Skin epidermis (tissue), 12 donors: ENCODE results near the gene MRPL23.
"Not testable (repeated sequence)": the region's sequence is repeated elsewhere in the genome, so short reads cannot be mapped to it uniquely, and the experiment has no call there.

ENCODE experiments used
- H3K27ac ChIP-seq, 21 experiments: fragments of 200-600 bp; sonication (generic) in 11 of 21; one replicate each; pipeline ENCODE4 v1.5.0; 2020; ENCODE audit warnings: mild to moderate bottlenecking in 3 of 21, inconsistent platforms in 2 of 21, moderate library complexity in 2 of 21
- H3K4me3 ChIP-seq, 7 experiments: fragments of 200-600 bp; sonication (generic) in 2 of 7; one replicate each; pipeline ENCODE4 v1.5.0; 2020; ENCODE audit warnings: inconsistent platforms in 2 of 7, mild to moderate bottlenecking in 2 of 7, moderate library complexity in 1 of 7

The MRPL23 gene

GRCh38 chr11:1931341-1932104 lies 15.6 kb upstream of the MRPL23 start:
- Histone ChIP-seq H3K27ac (peak overlapping the region in 3 of 21 experiments; percentile 11 to 46 (median 31)), H3K4me3 (no peak overlapping the region)

GRCh38 chr11:1932105-1932480 lies 15.0 kb upstream of the MRPL23 start:
- peak overlapping the region in 3 of 21 experiments; percentile 11 to 46 (median 31) for H3K27ac ChIP-seq
- H3K4me3 ChIP-seq = no peak overlapping the region

GRCh38 chr11:1932681-1933080 lies 14.5 kb upstream of the MRPL23 start:
- no peak overlapping the region for H3K27ac ChIP-seq
- no peak overlapping the region for H3K4me3 ChIP-seq

- Histone ChIP-seq H3K27ac (no peak overlapping the region), H3K4me3 (no peak overlapping the region)
Observed at GRCh38 chr11:1933416-1934334, 13.5 kb upstream of the MRPL23 start.

GRCh38 chr11:1934335-1935155 lies 12.6 kb upstream of the MRPL23 start:
- H3K4me3 ChIP-seq = no peak overlapping the region
- no peak overlapping the region for H3K27ac ChIP-seq

- Histone ChIP-seq H3K4me3 (no peak overlapping the region), H3K27ac (no peak overlapping the region)
Observed at GRCh38 chr11:1935156-1936071, 11.7 kb upstream of the MRPL23 start.

GRCh38 chr11:1936072-1936780 lies 10.9 kb upstream of the MRPL23 start:
- Histone ChIP-seq H3K4me3 (no peak overlapping the region), H3K27ac (no peak overlapping the region)

GRCh38 chr11:1936781-1937615 lies 10.1 kb upstream of the MRPL23 start:
- H3K4me3 ChIP-seq = no peak overlapping the region
- H3K27ac ChIP-seq = no peak overlapping the region

GRCh38 chr11:1937616-1938342 lies 9.4 kb upstream of the MRPL23 start:
- Histone ChIP-seq H3K4me3 (no peak overlapping the region), H3K27ac (no peak overlapping the region)

- Histone ChIP-seq H3K4me3 (no peak overlapping the region), H3K27ac (peak overlapping the region in 3 of 21 experiments; percentile 29 to 42 (median 36))
Observed at GRCh38 chr11:1938343-1939005, 8.7 kb upstream of the MRPL23 start.

- Histone ChIP-seq H3K27ac (peak overlapping the region in 6 of 21 experiments; percentile 5 to 42 (median 27)), H3K4me3 (no peak overlapping the region)
Observed at GRCh38 chr11:1939006-1939625, 8.0 kb upstream of the MRPL23 start.

- not testable (repeated sequence) for H3K4me3 ChIP-seq, H3K27ac ChIP-seq
Observed at GRCh38 chr11:1939788-1940187, 7.3 kb upstream of the MRPL23 start.

GRCh38 chr11:1942558-1943260 lies 4.4 kb upstream of the MRPL23 start:
- Histone ChIP-seq H3K27ac (no peak overlapping the region), H3K4me3 (no peak overlapping the region)

GRCh38 chr11:1943576-1943975 lies 3.6 kb upstream of the MRPL23 start:
- no peak overlapping the region for H3K4me3 ChIP-seq
- peak overlapping the region in 1 of 21 experiments; percentile 9 for H3K27ac ChIP-seq

GRCh38 chr11:1943977-1944376 lies 3.2 kb upstream of the MRPL23 start:
- peak overlapping the region in 1 of 21 experiments; percentile 9 for H3K27ac ChIP-seq
- H3K4me3 ChIP-seq = no peak overlapping the region
